SK-N-SH (cell line): ENCODE results near the gene TLE6. TPM values are rescaled to one million over a fixed set of nuclear protein-coding genes. Genes with fewer than 3 reads are reported as not detected.

ENCODE experiments used
- CTCF ChIA-PET: fragments of 300-600, 350-600 bp; formaldehyde crosslinking; extraction: SDS; loops from one replicate; lab custom pipeline; 2021; lab: Yijun Ruan, JAX
- POLR2A ChIA-PET: fragments of 350-600 bp; sonication (Branson Sonifier 250); formaldehyde crosslinking; extraction: SDS; loops from one replicate; lab custom pipeline; 2020; ENCODE audit warnings: antibody characterized with exemption, inconsistent platforms; lab: Yijun Ruan, JAX
- DNase-seq: peaks from one replicate; pipeline ENCODE4 v3.0.0; 2012
- H2AFZ ChIP-seq: fragments of 200-600 bp; sonication (generic); 2 replicates; pipeline ENCODE4 v1.8.1; 2016; ENCODE audit warnings: antibody characterized with exemption, mild to moderate bottlenecking, low read depth
- H3F3A ChIP-seq: fragments of 200-600 bp; sonication (generic); replicated peaks from 2 replicates; pipeline ENCODE3; 2016; ENCODE audit warnings: antibody characterized with exemption, mild to moderate bottlenecking; ENCODE audit not compliant: insufficient read depth
- H3K27ac ChIP-seq, 2 experiments: fragments of 200-500 bp in 1 of 2; fragments of 200-600 bp in 1 of 2; sonication (Bioruptor generic) in 1 of 2; sonication (generic), shearing (Covaris generic) in 1 of 2; 2 replicates each; pipeline versions ENCODE4 v1.5.1 to v1.6.1; 2014 to 2016; ENCODE audit warnings: low read depth in 2 of 2, inconsistent platforms in 1 of 2, low read length in 1 of 2, mild to moderate bottlenecking in 1 of 2, mixed read lengths in 1 of 2
- H3K27me3 ChIP-seq: fragments of 200-600 bp; sonication (generic), shearing (Covaris generic); 2 replicates; pipeline ENCODE4 v1.6.1; 2016; ENCODE audit warnings: mixed run types; ENCODE audit not compliant: insufficient read depth
- H3K36me3 ChIP-seq, 2 experiments: fragments of 200-500 bp in 1 of 2; fragments of 200-600 bp in 1 of 2; sonication (Bioruptor generic) in 1 of 2; sonication (generic) in 1 of 2; replicated peaks in 1 of 2; 2 replicates each; pipeline versions ENCODE3 to v1.5.1; 2014 to 2016; ENCODE audit warnings: low read length in 1 of 2, mild to moderate bottlenecking in 1 of 2; ENCODE audit not compliant: insufficient read depth in 2 of 2, control insufficient read depth in 1 of 2
- H3K4me1 ChIP-seq, 2 experiments: fragments of 200-500 bp in 1 of 2; fragments of 200-600 bp in 1 of 2; sonication (Bioruptor generic) in 1 of 2; sonication (generic), shearing (Covaris generic) in 1 of 2; 2 replicates each; pipeline versions ENCODE4 v1.5.1 to v1.6.1; 2014 to 2016; ENCODE audit warnings: low read depth in 1 of 2, low read length in 1 of 2, mixed run types in 1 of 2; ENCODE audit not compliant: insufficient read depth in 2 of 2, control insufficient read depth in 1 of 2
- H3K4me2 ChIP-seq: fragments of 200-600 bp; sonication (generic), shearing (Covaris generic); 2 replicates; pipeline ENCODE4 v1.6.1; 2017; ENCODE audit warnings: mixed run types
- H3K4me3 ChIP-seq, 2 experiments: fragments of 200-500 bp in 1 of 2; fragments of 200-600 bp in 1 of 2; sonication (Bioruptor generic) in 1 of 2; sonication (generic), shearing (Covaris generic) in 1 of 2; 2 replicates each; pipeline versions ENCODE4 v1.5.1 to v1.8.1; 2014 to 2016; ENCODE audit warnings: low read depth in 2 of 2, inconsistent platforms in 1 of 2, low read length in 1 of 2, mild to moderate bottlenecking in 1 of 2, mixed read lengths in 1 of 2, moderate library complexity in 1 of 2
- H3K79me2 ChIP-seq: fragments of 200-600 bp; sonication (generic); 2 replicates; pipeline ENCODE4 v1.8.1; 2017; ENCODE audit warnings: mild to moderate bottlenecking; ENCODE audit not compliant: insufficient read depth
- H3K9ac ChIP-seq: fragments of 200-600 bp; sonication (generic); 2 replicates; pipeline ENCODE4 v1.6.1; 2017; ENCODE audit warnings: mixed run types
- H3K9me2 ChIP-seq: fragments of 200-600 bp; sonication (generic); 2 replicates; pipeline ENCODE4 v1.6.1; 2017; ENCODE audit warnings: mixed run types
- H3K9me3 ChIP-seq: fragments of 200-600 bp; sonication (generic); 2 replicates; pipeline ENCODE4 v1.6.1; 2017; ENCODE audit warnings: mixed run types, mild to moderate bottlenecking, moderate library complexity
- H4K20me1 ChIP-seq: fragments of 200-600 bp; sonication (generic); 2 replicates; pipeline ENCODE4 v1.6.1; 2017; ENCODE audit warnings: mild to moderate bottlenecking, mixed run types; ENCODE audit not compliant: insufficient read depth
- CHD2 ChIP-seq: fragments of 150-350 bp; IDR thresholded peaks from 2 replicates; pipeline ENCODE4 v1.6.1; 2018; ENCODE audit warnings: low read length; ENCODE audit not compliant: partially characterized antibody
- CTCF ChIP-seq: fragments of 200-600 bp; sonication (generic); IDR thresholded peaks from 2 replicates; pipeline ENCODE4 v1.6.1; 2017; ENCODE audit warnings: antibody characterized with exemption, mild to moderate bottlenecking, moderate library complexity
- FOXM1 ChIP-seq: IDR thresholded peaks from 2 replicates; pipeline ENCODE4 v1.4.0; 2012; ENCODE audit warnings: low read depth, mild to moderate bottlenecking
- GABPA ChIP-seq: IDR thresholded peaks from 2 replicates; pipeline ENCODE4 v1.4.0; 2012; ENCODE audit warnings: low read depth, mild to moderate bottlenecking
- IRF3 ChIP-seq: fragments of 150-350 bp; IDR thresholded peaks from 2 replicates; pipeline ENCODE4 v1.6.1; 2016; ENCODE audit warnings: mild to moderate bottlenecking, low read depth, low read length
- MEF2A ChIP-seq: IDR thresholded peaks from 2 replicates; pipeline ENCODE4 v1.4.0; 2012; ENCODE audit warnings: low read depth, borderline replicate concordance
- MXI1 ChIP-seq: IDR thresholded peaks from 2 replicates; pipeline ENCODE4 v1.6.1; 2012; ENCODE audit warnings: mild to moderate bottlenecking, low read depth, low read length, improper control_type of control experiment
- NFIC ChIP-seq: IDR thresholded peaks from 2 replicates; pipeline ENCODE4 v1.4.0; 2012; ENCODE audit warnings: borderline replicate concordance
- NRF1 ChIP-seq: IDR thresholded peaks from 2 replicates; pipeline ENCODE4 v1.6.1; 2012; ENCODE audit warnings: low read depth, mild to moderate bottlenecking, low read length
- PBX3 ChIP-seq: IDR thresholded peaks from 2 replicates; pipeline ENCODE4; 2012
- RCOR1 ChIP-seq: fragments of 150-350 bp; IDR thresholded peaks from 2 replicates; pipeline ENCODE4 v1.6.1; 2017; ENCODE audit warnings: antibody characterized with exemption, low read length
- REST ChIP-seq: IDR thresholded peaks from 2 replicates; pipeline ENCODE4 v1.6.1; 2012; ENCODE audit warnings: mild to moderate bottlenecking, low read depth, low read length, moderate library complexity
- RFX5 ChIP-seq: IDR thresholded peaks from 2 replicates; pipeline ENCODE4 v1.6.1; 2012; ENCODE audit warnings: mild to moderate bottlenecking, improper control_type of control experiment, low read length
- RXRA ChIP-seq: IDR thresholded peaks from 2 replicates; pipeline ENCODE4 v1.4.0; 2012; ENCODE audit warnings: low read depth, mild to moderate bottlenecking, borderline replicate concordance
- SIN3A ChIP-seq: IDR thresholded peaks from 2 replicates; pipeline ENCODE4 v1.6.1; 2012; ENCODE audit warnings: low read depth, mild to moderate bottlenecking, low read length, moderate library complexity, borderline replicate concordance
- SMC3 ChIP-seq: IDR thresholded peaks from 2 replicates; pipeline ENCODE4 v1.6.1; 2012; ENCODE audit warnings: low read depth, low read length, improper control_type of control experiment
- USF1 ChIP-seq: IDR thresholded peaks from 2 replicates; pipeline ENCODE4 v1.4.0; 2012; ENCODE audit warnings: low read depth, borderline replicate concordance
- USF2 ChIP-seq: fragments of 150-350 bp; IDR thresholded peaks from 2 replicates; pipeline ENCODE4 v1.6.1; 2017; ENCODE audit warnings: antibody characterized with exemption, low read length, low read depth, borderline replicate concordance
- ZBTB33 ChIP-seq: IDR thresholded peaks from 2 replicates; pipeline ENCODE4 v1.4.0; 2012; ENCODE audit warnings: low read depth, borderline replicate concordance
- WGBS: methylation state at CpG from one replicate; pipeline ENCODE4 v1.1.6; 2017; ENCODE audit warnings: low lambda C conversion rate; 5-methylcytosine and 5-hydroxymethylcytosine counted together
- polyA plus RNA-seq, 3 experiments: library from polyadenylated mRNA; depleted of rRNA; stranded (reverse); fragments of >200 nt; gene quantifications; 2 replicates each; pipeline ENCODE4 v1.2.3, GENCODE V29; 2012

TLE6 gene
- 2.6 and 3.3 TPM in 2 replicates for polyA plus RNA-seq (2012; rRNA removed)
- 0.95 and 1.2 TPM in 2 replicates for polyA plus RNA-seq (2012; cell fraction: cytosol; rRNA removed)
- 9.8 and 10.4 TPM in 2 replicates for polyA plus RNA-seq (2012; cell fraction: nucleus; rRNA removed)

- H3K9me3 ChIP-seq, result no peaks in the 10 kb centered on the region
- H3K4me3 ChIP-seq, result peak within 1 kb of the TSS; percentile 42 to 65
- no peaks in the 10 kb centered on the region for H3K36me3 ChIP-seq
- peak within 1 kb of the TSS; percentile 92 for H3K4me2 ChIP-seq
- WGBS, result 5% methylated on average over 17 of the region's 51 CpGs
- ChIA-PET CTCF (interaction anchor here (0.6 to 4.8 kb wide), 6 partner anchors 15 to 1875 kb away, joined by 3 to 20 read pairs (median 6); no protein-coding TSS in a partner anchor), POLR2A (interaction anchor here (1.3 kb wide), 1 partner anchor 59 kb away, joined by 6 read pairs; no protein-coding TSS in a partner anchor)
- H3K9ac ChIP-seq, result peak within 1 kb of the TSS; percentile 24; the same call in 1 of the 2 replicates
- no peaks in the 10 kb centered on the region for H3K79me2 ChIP-seq
- peaks cover 8% of the 10 kb centered on the region for H3F3A ChIP-seq
- peak within 1 kb of the TSS; percentile 71 for H2AFZ ChIP-seq
- H3K4me1 ChIP-seq, result peaks cover 0 to 8% of the 10 kb centered on the region in 2 experiments; a peak in 2 of 4 replicates
- peak; percentile 97 for DNase-seq
- no peaks in the 10 kb centered on the region for H4K20me1 ChIP-seq
- no peaks in the 10 kb centered on the region for H3K27me3 ChIP-seq
- no peaks in the 10 kb centered on the region for H3K9me2 ChIP-seq
- no peak within 1 kb of the TSS for H3K27ac ChIP-seq
- TF ChIP-seq USF1, result peak; percentile 87
- peak; percentile 40 for TF ChIP-seq NFIC
- TF ChIP-seq RFX5, result no peak
- no peak; the same call in 1 of the 2 replicates for TF ChIP-seq USF2
- TF ChIP-seq GABPA, result peak; percentile 28; the same call in 1 of the 2 replicates
- no peak for TF ChIP-seq SIN3A
- TF ChIP-seq RCOR1, result no peak
- TF ChIP-seq MEF2A, result no peak
- no peak for TF ChIP-seq REST
- TF ChIP-seq MXI1, result peak; percentile 84
- TF ChIP-seq SMC3, result no peak
- no peak for TF ChIP-seq IRF3
- TF ChIP-seq ZBTB33, result no peak
- no peak for TF ChIP-seq CTCF
- peak; percentile 28 for TF ChIP-seq CHD2
- TF ChIP-seq NRF1, result no peak
- TF ChIP-seq FOXM1, result no peak
- peak; percentile 23; the same call in 1 of the 2 replicates for TF ChIP-seq RXRA
- peak; percentile 99 for TF ChIP-seq PBX3
Observed at GRCh38 chr19:2977001-2977745, at the start of gene TLE6. TSS of gene TLE6 (plus strand) at chr19:2977564. CDS start at chr19:2978234, 670 bp downstream.
